GM12865 (cell line): Measurements from ENCODE around the gene PLEKHM1.

ENCODE experiments used
- DNase-seq: peaks from one replicate; pipeline ENCODE4 v3.0.0; 2010; ENCODE audit warnings: low read depth
- H3K4me3 ChIP-seq: 2 replicates; pipeline ENCODE4 v1.5.1; 2011; ENCODE audit warnings: mild to moderate bottlenecking, low read depth, low read length, control low read depth
- CTCF ChIP-seq: IDR thresholded peaks from 2 replicates; pipeline ENCODE4 v1.5.1; 2011; ENCODE audit warnings: low read length, control low read depth, low read depth, inconsistent platforms; ENCODE audit not compliant: insufficient read depth; ENCODE audit errors: missing control alignments

The PLEKHM1 gene

DNA sequence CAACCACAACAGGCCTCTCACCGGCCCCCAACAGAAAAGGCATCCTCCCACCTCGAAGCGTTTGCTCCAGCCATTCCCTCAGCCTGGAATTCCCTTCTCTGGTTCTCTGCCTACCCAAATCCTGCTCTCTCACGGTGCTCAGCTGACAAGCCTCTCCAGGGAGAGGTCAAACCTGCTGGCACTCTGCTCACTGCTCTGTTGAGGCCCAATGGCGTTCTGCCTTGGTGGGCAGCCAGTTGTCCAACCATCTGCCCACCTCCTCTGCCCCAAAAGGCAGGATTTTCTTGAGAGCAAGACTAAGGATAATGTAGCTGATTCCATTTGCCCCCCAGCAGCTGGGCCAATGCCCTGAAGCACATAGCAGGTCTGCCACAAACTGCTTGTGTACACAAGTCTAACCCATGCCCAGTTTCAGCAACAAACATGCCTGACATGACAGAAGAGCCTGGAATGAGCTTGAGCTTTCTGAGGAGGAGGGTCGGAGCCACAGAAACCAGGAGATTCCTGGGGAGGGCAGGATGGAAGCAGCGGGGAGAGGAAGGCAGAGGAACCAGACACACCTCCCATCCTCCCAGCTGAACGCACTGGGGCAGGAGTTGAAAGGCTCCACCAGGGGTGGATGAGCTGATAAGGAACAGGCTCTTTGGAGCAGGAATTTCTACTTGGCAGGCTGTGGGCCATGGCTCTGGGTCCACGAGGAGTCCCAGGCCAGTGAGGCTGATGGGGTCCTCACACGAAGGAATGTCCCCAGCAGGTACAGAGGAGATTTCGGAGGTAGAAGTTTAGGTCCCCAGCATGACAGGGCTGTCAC lies 81.7 kb downstream of the PLEKHM1 start:
- TF ChIP-seq CTCF: no peak
- peak overlapping the region; percentile 81 for H3K4me3 ChIP-seq
- DNase-seq: no peak

DNA sequence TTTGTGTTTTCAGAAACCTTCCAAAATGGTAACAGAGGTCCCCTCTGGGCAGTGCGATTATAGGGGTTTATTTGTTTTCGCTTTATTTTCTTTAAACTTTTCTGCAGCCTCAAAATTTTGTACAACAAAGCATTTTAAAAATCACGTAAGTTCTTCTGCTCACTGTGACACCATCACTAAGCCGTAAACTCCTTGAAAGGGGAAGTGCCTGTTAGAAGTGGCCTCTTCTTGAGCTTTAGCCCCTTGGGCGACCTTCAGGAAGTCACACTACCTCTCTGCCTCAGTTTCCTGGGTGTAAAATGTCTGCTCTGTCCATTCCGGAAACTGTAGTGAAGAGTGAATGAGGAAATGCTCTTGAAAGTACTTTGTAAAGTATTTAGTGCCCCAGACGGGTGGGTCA lies 84.4 kb downstream of the PLEKHM1 start:
- DNase-seq: no peak
- no peak overlapping the region for H3K4me3 ChIP-seq
- TF ChIP-seq CTCF: no peak

GRCh38 chr17:45405250-45406086 lies 85.1 kb downstream of the PLEKHM1 start:
- TF ChIP-seq CTCF: no peak
- H3K4me3 ChIP-seq: no peak overlapping the region
- DNase-seq: no peak

- no peak for TF ChIP-seq CTCF
- DNase-seq: no peak
- H3K4me3 ChIP-seq: no peak overlapping the region
These were observed 85.7 kb downstream of the PLEKHM1 start for GRCh38 chr17:45404870-45405249.

GRCh38 chr17:45403906-45404490 lies 86.5 kb downstream of the PLEKHM1 start:
- no peak for TF ChIP-seq CTCF
- no peak for DNase-seq
- no peak overlapping the region for H3K4me3 ChIP-seq

GRCh38 chr17:45402916-45403315 lies 87.6 kb downstream of the PLEKHM1 start:
- TF ChIP-seq CTCF: no peak
- DNase-seq: no peak
- H3K4me3 ChIP-seq: no peak overlapping the region
